GM11168 (cell line): ENCODE data around the gene OGDHL.
"Not testable (repeated sequence)": the region's sequence is repeated elsewhere in the genome, so short reads cannot be mapped to it uniquely, and the experiment has no call there.

ENCODE experiments used
- in situ Hi-C: fragments of 300-500 bp; cut with MboI; formaldehyde crosslinking; loops from one replicate; pipeline ENCODE4 v1.12.0; 2022; ENCODE audit warnings: low sequenced_read_pairs; ENCODE audit not compliant: unreplicated experiment

The OGDHL gene

GRCh38 chr10:49758249-49758930 lies 3.7 kb downstream of the OGDHL start:
- in situ Hi-C loops, result no loop called here

DNA sequence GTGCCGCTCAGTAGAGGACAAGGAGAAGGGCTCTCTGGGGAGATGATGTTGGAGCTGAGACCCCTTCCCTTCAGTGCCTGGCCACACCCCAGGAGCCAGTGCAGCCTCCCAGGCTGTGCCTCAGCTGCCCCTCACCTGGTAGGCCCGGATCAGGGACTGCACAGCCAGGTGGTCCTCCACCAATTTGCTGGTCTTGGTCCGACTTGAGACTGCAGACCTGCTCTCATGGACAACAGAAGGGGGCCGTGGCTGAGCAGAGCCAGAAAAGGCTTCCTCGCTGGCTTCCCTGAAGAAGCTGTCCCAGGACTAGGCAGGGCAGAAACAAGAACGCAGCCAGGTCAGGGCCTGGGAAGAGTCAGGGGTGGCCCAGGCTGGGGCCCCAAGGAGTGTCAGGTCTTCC lies 5.5 kb downstream of the OGDHL start:
- in situ Hi-C loops, result no loop called here

DNA sequence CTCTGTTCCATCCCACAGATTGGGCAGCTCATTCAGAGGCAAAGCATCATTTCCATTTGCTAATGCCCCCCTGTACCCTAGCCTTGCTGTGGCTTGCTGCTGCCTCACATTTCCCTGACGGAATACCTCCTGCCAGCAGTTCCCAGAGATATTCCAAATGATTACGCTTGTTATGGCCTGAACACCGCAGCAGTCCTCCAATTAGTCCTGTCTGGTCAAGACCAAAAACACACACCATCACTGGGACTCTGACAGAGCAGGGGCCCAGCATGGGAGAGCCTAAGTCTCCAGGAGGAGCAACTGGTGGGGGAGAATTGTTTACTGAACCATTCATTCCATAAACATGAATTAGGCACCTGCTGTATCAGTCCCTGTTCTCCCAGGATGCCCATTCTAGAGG lies 6.1 kb downstream of the OGDHL start:
- in situ Hi-C loops, result no loop called here

GRCh38 chr10:49754951-49755350 lies 7.2 kb downstream of the OGDHL start:
- in situ Hi-C loops, result not testable (repeated sequence)

DNA sequence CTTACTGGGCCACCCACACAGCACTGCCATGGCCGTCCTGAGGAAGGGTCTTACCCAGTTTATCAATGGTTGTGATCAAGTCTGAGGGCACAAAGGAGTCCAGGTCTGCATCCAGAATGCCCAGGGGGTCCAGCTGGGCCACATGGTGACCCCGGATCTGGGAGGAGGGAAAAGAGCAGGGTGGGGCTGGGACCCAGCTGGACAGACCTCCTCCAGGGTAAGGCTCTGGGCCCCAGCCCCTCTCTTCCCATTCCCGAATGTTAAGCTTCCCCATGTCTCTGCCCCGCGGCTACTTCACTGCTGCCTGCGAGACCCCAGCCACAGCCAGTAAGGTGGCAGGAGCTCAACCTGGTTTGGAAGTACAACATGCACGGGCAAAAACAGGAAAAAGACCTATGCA lies 9.5 kb downstream of the OGDHL start:
- in situ Hi-C loops, result no loop called here

- in situ Hi-C loops, result no loop called here
Observed at GRCh38 chr10:49751636-49752510, 10.2 kb downstream of the OGDHL start.

DNA sequence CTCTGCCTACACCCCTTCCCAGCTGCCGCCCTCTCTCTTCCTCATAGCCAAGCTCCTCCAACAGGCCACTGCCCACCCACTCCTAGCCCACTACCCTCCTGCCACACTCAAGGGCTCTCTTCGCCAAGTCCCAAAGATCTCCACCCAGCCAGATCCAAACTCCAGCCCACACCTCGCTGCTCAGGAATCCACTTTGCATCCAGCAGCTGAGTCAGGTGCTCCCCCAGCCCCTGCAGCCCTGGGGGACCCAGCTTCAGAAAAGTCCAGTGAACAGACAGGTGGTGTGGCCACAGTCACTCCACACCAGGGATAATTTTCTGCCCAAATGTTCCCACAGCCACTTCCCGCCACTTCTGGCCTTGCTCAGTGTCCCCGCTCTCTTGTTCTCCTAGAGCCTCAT lies 10.9 kb downstream of the OGDHL start:
- in situ Hi-C loops, result no loop called here

GRCh38 chr10:49750546-49750945 lies 11.6 kb downstream of the OGDHL start:
- in situ Hi-C loops, result no loop called here

DNA sequence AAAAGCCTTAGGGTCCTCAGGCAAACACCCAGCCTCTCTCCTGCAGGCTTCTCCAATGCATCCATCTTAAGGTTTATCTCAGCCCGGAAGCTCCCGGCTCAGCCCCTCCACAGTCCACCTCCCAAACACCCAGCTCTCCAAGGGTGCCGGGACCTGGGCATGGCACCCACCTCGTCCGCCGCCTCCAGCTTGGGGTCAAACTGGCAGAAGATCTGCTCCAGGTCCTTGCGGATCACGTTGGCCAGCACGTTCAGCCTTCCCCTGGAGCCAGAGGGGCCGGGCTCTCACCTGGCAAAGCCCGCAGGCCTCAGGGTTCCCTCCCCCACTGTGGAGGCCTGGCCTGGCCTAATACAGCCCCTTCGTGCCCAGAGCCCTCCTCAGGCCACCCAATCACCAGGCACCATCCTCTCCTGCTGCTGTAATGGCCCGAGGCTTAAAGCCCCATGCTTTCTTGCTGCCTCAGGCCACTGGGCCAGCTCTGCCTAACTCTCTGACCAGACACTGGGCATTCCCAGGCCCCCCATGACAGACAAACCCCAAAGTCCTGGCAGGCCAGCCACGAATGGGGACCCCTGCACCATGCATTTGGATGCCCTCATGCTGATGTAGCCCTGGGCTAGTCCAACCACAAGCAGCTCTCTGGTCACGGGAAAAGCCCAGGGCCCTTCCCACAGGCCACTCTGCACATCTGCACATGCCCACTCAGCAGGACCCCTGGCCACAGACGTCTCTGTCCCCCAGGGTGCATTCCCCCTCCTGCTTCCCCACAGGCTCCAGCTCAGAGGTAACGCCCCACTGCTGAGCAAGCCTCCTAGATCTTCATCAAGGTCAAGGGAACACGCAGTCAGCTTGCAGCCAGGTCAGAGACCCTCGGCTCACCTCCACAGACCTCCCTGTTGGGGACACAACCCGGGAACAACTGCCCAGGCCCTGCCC lies 12.3 kb downstream of the OGDHL start:
- in situ Hi-C loops, result no loop called here

DNA sequence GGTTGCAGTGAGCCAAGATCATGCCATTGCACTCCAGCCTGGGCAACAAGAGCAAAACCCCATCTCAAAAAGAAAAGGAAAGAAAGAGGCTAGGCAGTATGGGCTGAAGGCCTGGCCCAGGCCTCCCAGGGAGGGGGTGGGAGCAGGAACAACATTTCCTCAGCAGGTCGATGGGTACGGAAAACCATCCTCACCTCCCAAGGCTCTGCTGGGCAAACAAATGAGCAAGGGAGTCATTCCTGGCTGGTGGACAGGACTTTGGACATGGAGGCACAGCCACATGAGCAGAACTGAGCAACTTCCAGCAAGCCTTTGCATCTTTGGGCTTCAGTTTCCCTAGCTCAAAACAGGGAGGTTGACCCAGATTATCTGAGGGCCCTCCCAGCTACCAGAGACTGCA lies 13.0 kb downstream of the OGDHL start:
- in situ Hi-C loops, result no loop called here

DNA sequence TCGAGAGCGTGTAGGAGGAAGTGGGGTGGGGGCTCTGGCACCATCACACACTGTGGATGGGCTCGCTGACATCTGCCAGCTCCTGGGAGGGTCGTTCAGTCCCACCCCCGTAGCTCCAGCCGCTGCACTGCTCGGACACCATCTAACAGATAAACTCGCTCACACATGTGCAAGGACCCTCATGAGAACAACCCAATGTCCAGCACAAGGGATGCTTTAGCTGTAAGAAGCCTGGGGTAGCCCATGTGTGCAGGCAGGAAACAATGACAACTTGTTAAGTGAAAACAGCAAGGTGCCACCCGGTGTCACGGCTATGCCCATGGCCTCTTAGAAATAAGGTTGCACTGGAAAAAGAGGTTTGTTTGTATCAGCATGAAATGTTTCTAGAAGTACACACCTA lies 14.1 kb downstream of the OGDHL start:
- in situ Hi-C loops, result no loop called here

- in situ Hi-C loops, result no loop called here
Observed at GRCh38 chr10:49747303-49747646, 14.8 kb downstream of the OGDHL start.

- in situ Hi-C loops, result no loop called here
Observed at GRCh38 chr10:49746626-49747302, 15.4 kb downstream of the OGDHL start.

GRCh38 chr10:49745756-49746155 lies 16.4 kb downstream of the OGDHL start:
- in situ Hi-C loops, result no loop called here

DNA sequence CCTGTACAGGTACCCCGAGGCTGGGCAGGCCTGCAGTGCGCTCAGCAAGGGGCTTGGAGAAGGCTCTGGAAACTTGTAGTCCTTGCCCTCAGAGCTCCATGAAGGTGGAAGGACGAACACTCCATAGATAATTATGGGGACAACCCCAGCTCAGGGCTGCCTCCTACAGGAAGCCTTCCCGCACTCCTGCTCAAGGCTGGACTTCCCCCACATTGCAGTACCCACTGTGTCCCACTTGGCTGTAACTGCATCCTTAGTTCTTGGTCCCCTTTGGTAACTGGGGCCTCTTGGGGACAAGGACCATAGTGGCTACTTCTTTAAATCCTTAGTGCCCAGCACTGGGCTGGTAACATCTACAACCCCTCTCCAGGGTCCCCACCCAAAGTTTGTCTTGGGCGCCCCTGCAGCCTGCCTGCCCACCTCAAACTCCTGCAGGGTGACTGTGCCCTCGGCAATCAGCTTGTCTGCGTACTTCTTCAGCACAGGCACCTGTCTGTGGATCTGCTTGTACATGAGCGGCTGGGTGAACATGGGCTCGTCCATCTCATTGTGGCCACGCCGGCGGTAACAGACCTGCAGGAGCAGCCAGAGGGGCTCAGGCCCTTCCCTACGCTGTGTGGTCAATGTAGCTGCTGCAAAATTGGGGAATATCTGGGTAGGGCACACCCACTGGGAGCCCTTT lies 17.1 kb downstream of the OGDHL start:
- in situ Hi-C loops, result no loop called here

GRCh38 chr10:49744091-49744685 lies 17.9 kb downstream of the OGDHL start:
- in situ Hi-C loops, result no loop called here

DNA sequence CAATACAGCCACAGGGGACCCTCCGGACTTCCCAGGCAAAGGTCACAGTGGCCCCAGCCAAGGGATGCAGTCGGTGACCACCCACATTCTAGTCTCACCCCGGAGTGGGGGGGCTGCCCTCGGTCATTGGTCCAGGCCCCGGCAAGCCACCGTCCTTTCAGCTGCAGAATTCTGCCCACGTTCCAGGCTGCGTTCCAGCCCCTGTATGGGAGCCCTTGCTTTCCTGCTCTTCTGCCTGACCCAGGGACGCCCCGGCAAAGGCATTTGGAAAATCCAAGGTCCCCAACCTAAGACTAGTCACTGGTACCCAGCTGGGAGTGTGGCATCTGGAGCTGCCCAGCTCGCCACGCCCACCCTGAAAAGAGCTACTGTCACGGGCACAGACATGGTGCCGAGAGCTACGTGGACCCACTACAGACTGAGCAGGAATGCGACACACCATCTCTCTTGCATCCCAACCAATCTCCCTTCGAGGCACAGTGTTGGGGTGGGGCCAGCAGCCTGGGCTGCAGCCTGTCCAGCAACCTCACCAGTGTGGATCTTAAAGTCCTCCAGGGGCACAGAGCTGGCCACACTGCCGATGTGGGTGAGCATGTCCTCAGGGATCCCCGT lies 18.6 kb downstream of the OGDHL start:
- in situ Hi-C loops, result no loop called here

DNA sequence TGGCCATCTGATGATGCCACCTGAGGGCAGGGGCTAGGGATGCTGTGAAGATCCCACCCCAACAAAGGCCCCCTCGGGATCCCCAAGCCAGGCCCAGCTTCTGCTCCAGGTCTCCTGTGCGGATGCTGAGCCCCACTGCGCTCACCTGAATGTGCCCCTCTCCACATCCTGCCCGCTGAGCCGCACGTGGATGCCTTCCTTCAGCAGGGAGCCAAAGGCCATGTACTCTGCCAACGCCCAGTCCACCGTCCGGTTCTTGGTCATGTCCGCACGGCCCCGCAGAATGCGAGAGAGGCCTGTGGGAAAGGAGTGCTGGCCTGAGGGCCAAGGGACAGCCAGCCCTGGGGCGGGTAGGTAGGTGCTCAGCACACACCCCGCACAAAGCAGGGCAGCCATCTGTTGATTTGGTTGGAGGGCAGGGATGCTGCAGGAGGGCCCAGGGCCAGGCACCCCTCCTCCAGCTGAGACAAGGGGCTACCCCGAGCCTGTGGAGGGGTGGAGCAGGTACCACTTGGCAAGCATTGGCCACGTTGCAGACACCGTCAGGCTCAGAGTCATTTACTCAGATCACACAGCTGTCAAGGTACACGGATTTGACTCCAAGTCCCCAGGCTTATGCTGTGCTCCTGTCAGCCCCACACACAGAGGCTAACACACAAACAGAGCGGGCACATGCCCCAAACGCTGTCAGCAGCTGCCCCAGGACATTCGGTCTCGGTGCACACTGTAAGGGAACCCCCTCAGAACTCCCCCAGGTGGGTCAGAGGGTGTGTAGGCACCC lies 19.2 kb downstream of the OGDHL start:
- in situ Hi-C loops, result no loop called here
